Measurements from ENCODE around the gene ABCB6.
A peak's percentile ranks its signal among the peaks of the same experiment; 100 is the strongest.

ABCB6 gene

GRCh38 chr2:219254590-219255201 lies 35.9 kb upstream of the ABCB6 start:
- H3K4me3 Mint-ChIP-seq: peak overlapping the region; percentile 66
- DNase-seq: no peak
- no peaks in the 10 kb centered on the region for H3K36me3 Mint-ChIP-seq (ENCODE audit: low read depth)
- peaks cover 96% of the 10 kb centered on the region for H3K27me3 Mint-ChIP-seq (ENCODE audit: low read depth, poor library complexity)
- peaks cover 25% of the 10 kb centered on the region for H3K4me1 Mint-ChIP-seq
- TF ChIP-seq, protein P1, sequence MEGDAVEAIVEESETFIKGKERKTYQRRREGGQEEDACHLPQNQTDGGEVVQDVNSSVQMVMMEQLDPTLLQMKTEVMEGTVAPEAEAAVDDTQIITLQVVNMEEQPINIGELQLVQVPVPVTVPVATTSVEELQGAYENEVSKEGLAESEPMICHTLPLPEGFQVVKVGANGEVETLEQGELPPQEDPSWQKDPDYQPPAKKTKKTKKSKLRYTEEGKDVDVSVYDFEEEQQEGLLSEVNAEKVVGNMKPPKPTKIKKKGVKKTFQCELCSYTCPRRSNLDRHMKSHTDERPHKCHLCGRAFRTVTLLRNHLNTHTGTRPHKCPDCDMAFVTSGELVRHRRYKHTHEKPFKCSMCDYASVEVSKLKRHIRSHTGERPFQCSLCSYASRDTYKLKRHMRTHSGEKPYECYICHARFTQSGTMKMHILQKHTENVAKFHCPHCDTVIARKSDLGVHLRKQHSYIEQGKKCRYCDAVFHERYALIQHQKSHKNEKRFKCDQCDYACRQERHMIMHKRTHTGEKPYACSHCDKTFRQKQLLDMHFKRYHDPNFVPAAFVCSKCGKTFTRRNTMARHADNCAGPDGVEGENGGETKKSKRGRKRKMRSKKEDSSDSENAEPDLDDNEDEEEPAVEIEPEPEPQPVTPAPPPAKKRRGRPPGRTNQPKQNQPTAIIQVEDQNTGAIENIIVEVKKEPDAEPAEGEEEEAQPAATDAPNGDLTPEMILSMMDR (IDR thresholded peaks at IDR 0.05): no peak
- no peak overlapping the region for H3K27ac Mint-ChIP-seq
- H3K9me3 Mint-ChIP-seq: no peaks in the 10 kb centered on the region

DNA sequence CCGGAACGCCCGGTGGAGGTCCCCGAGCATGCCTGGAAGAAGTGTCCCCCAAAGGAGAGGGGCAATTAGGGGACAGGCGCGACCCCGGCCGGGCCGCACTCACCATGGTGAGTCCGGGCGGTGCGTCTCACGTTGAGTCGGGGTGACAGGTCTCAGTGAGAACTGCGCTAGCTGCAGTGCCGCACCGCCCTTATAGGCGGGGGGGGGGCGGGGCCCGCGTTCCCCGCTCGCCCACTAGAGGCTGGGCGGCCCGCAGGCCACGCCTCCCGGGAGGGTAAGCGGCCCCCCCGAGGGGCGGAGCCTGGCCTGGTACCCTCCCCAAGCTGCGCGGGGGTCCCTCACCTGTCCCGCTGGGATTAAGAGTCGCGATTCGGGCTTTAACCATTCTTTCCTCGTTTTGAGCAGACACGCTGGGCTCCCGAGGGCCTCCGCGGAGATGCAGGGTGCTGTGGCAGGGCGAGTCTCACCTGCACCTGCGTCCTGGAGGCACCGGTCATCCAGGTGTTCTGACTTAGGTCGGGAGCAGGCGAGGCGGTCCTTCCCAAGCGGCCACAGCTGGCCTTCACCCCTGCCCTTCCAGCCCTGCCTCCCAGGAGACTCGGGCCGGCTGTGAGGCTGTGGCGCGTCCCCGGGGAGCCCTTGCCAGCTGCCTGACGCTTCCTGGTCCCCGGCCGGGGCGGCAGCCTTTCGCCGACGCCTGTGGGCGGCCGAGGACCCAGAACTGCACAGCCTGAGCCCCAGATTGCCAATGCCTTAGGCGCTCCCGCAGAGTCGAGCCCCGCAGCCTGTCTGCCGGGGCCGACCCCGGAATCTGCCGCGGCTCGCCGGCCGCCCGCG lies 35.2 kb upstream of the ABCB6 start, which contains the start of gene TUBA4A:
Gene TUBA4A (minus strand): TSS at position 166 of the 837 bp plus-strand sequence. CDS start 60 bp downstream, at position 106.
- Mint-ChIP-seq H3K9me3 (no peaks in the 10 kb centered on the region), H3K27me3 (ENCODE audit: low read depth, poor library complexity) (peaks cover 89% of the 10 kb centered on the region), H3K4me1 (peaks cover 32% of the 10 kb centered on the region), H3K4me3 (peak within 1 kb of the TSS; percentile 76), H3K27ac (no peak within 1 kb of the TSS), H3K36me3 (ENCODE audit: low read depth) (no peaks in the 10 kb centered on the region)
- DNase-seq: peak; percentile 67
- TF ChIP-seq, protein P1 (IDR thresholded peaks at IDR 0.05): no peak

- Mint-ChIP-seq H3K4me3 (peak within 1 kb of the TSS; percentile 76), H3K4me1 (peaks cover 40% of the 10 kb centered on the region), H3K9me3 (no peaks in the 10 kb centered on the region), H3K36me3 (ENCODE audit: low read depth) (peaks cover 5% of the 10 kb centered on the region), H3K27me3 (ENCODE audit: low read depth, poor library complexity) (peaks cover 80% of the 10 kb centered on the region), H3K27ac (no peak within 1 kb of the TSS)
- peak; percentile 56 for DNase-seq
- TF ChIP-seq, protein P1 (IDR thresholded peaks at IDR 0.05): no peak
These were observed 34.4 kb upstream of the ABCB6 start, which contains the start of gene TUBA4B for GRCh38 chr2:219252900-219253752. TSS of gene TUBA4B (plus strand) at chr2:219253243. CDS start at chr2:219253408, 165 bp downstream.

DNA sequence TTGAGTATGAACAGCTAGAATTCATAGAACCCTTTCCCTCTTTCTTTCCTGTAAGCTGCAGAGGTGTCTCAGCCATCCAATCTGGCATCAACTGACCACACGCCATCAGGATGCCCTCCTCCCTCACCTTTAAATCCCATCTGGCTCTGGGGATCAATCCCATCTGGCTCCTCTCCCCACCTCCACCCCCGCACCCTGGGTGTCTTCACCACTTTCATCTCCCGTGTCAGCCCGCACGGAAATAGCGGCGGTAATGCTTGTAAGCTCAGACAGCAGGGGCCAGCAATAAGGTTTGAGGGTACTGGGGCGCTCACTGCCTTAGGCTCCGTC lies 33.8 kb upstream of the ABCB6 start:
- no peaks in the 10 kb centered on the region for H3K9me3 Mint-ChIP-seq
- TF ChIP-seq, protein P1 (IDR thresholded peaks at IDR 0.05): no peak
- peaks cover 8% of the 10 kb centered on the region for H3K36me3 Mint-ChIP-seq (ENCODE audit: low read depth)
- H3K27ac Mint-ChIP-seq: no peak overlapping the region
- H3K4me3 Mint-ChIP-seq: peak overlapping the region; percentile 76
- no peak for DNase-seq
- H3K4me1 Mint-ChIP-seq: peaks cover 43% of the 10 kb centered on the region
- H3K27me3 Mint-ChIP-seq (ENCODE audit: low read depth, poor library complexity): peaks cover 74% of the 10 kb centered on the region

DNA sequence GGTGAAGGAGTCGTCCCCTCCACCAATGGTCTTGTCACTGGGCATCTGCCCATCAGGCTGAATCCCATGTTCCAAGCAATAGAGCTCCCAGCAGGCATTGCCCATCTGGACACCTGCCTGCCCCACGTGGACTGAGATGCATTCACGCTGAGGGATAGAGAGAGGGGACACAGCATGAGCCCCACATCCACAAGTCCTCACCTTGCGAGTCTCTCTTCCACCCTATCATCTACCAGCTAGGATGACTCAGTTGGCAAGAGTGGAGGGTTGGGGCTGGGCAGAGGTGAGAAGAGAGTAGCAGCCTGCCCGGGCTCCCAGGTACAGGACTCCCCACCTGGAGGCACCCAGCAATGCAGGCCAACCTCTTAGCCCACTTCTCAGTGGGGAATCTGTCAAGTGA lies 33.3 kb upstream of the ABCB6 start:
- Mint-ChIP-seq H3K4me1 (peaks cover 43% of the 10 kb centered on the region), H3K27ac (no peak overlapping the region), H3K36me3 (ENCODE audit: low read depth) (peaks cover 8% of the 10 kb centered on the region), H3K4me3 (peak overlapping the region; percentile 76), H3K27me3 (ENCODE audit: low read depth, poor library complexity) (peaks cover 70% of the 10 kb centered on the region), H3K9me3 (no peaks in the 10 kb centered on the region)
- DNase-seq: no peak
- TF ChIP-seq, protein P1 (IDR thresholded peaks at IDR 0.05): no peak
